MM.1S (cell line): ENCODE measurements around the gene SLX4IP.

Experiments used
- DNase-seq: peaks from one replicate; pipeline ENCODE4 v3.0.0-alpha.2; 2015
- H2AFZ ChIP-seq: fragments of 300-600 bp; sonication (generic); 2 replicates; pipeline ENCODE4 v1.6.0; 2016; ENCODE audit warnings: antibody characterized with exemption, low read length
- H3F3A ChIP-seq: fragments of 300-600 bp; sonication (generic); 2 replicates; pipeline ENCODE4 v1.6.1; 2016; ENCODE audit warnings: mild to moderate bottlenecking, antibody characterized with exemption, low read length, moderate library complexity, mixed read lengths; ENCODE audit not compliant: insufficient read depth
- H3K27ac ChIP-seq: fragments of 300-600 bp; sonication (generic); 2 replicates; pipeline ENCODE4 v1.5.1; 2016; ENCODE audit warnings: mild to moderate bottlenecking, low read length
- H3K27me3 ChIP-seq: fragments of 300-600 bp; sonication (generic); replicated peaks from 2 replicates; pipeline ENCODE4 v1.6.0; 2016; ENCODE audit warnings: low read length; ENCODE audit not compliant: insufficient read depth
- H3K36me3 ChIP-seq: fragments of 300-600 bp; sonication (generic); replicated peaks from 2 replicates; pipeline ENCODE4 v1.6.1; 2016; ENCODE audit warnings: mild to moderate bottlenecking, low read length, mixed read lengths; ENCODE audit not compliant: insufficient read depth
- H3K4me1 ChIP-seq: fragments of 300-600 bp; sonication (generic); 2 replicates; pipeline ENCODE4 v1.6.1; 2016; ENCODE audit warnings: low read length, mixed read lengths
- H3K4me2 ChIP-seq: fragments of 300-600 bp; sonication (generic); 2 replicates; pipeline ENCODE4 v1.6.0; 2016; ENCODE audit warnings: low read depth, low read length
- H3K4me3 ChIP-seq: fragments of 300-600 bp; sonication (generic); 2 replicates; pipeline ENCODE4 v1.5.1; 2016; ENCODE audit warnings: low read length, mixed read lengths
- H3K79me2 ChIP-seq: fragments of 300-600 bp; sonication (generic); 2 replicates; pipeline ENCODE4 v1.6.1; 2016; ENCODE audit warnings: mixed run types, low read length, mixed read lengths
- H3K9ac ChIP-seq: fragments of 300-600 bp; sonication (generic); 2 replicates; pipeline ENCODE4 v1.6.1; 2016; ENCODE audit warnings: low read length, mixed read lengths
- H3K9me2 ChIP-seq: fragments of 300-600 bp; sonication (generic); replicated peaks from 2 replicates; pipeline ENCODE4 v1.6.1; 2016; ENCODE audit warnings: mild to moderate bottlenecking, low read length, mixed read lengths; ENCODE audit not compliant: insufficient read depth
- H3K9me3 ChIP-seq: fragments of 300-600 bp; sonication (generic); replicated peaks from 2 replicates; pipeline ENCODE4 v1.6.1; 2016; ENCODE audit warnings: mild to moderate bottlenecking, low read length, mixed read lengths; ENCODE audit not compliant: insufficient read depth
- H4K20me1 ChIP-seq: fragments of 300-600 bp; sonication (generic); 2 replicates; pipeline ENCODE4 v1.6.1; 2016; ENCODE audit warnings: mild to moderate bottlenecking, low read length, moderate library complexity, mixed read lengths; ENCODE audit not compliant: insufficient read depth
- EZH2 ChIP-seq: fragments of 300-600 bp; sonication (generic); optimal IDR thresholded peaks from 2 replicates; pipeline ENCODE3; 2017; ENCODE audit warnings: low read depth, mild to moderate bottlenecking, antibody characterized with exemption, low read length, mixed read lengths
- EZH2phosphoT487 ChIP-seq: fragments of 300-600 bp; sonication (generic); IDR thresholded peaks from 2 replicates; pipeline ENCODE4 v1.6.1; 2018; ENCODE audit warnings: antibody characterized with exemption, low read length
- TF ChIP-seq, protein P1 (sequence below): fragments of 300-600 bp; sonication (generic); IDR thresholded peaks from 2 replicates; pipeline ENCODE4 v1.5.1; 2016; ENCODE audit warnings: antibody characterized with exemption, low read length, mixed read lengths

SLX4IP gene

DNA sequence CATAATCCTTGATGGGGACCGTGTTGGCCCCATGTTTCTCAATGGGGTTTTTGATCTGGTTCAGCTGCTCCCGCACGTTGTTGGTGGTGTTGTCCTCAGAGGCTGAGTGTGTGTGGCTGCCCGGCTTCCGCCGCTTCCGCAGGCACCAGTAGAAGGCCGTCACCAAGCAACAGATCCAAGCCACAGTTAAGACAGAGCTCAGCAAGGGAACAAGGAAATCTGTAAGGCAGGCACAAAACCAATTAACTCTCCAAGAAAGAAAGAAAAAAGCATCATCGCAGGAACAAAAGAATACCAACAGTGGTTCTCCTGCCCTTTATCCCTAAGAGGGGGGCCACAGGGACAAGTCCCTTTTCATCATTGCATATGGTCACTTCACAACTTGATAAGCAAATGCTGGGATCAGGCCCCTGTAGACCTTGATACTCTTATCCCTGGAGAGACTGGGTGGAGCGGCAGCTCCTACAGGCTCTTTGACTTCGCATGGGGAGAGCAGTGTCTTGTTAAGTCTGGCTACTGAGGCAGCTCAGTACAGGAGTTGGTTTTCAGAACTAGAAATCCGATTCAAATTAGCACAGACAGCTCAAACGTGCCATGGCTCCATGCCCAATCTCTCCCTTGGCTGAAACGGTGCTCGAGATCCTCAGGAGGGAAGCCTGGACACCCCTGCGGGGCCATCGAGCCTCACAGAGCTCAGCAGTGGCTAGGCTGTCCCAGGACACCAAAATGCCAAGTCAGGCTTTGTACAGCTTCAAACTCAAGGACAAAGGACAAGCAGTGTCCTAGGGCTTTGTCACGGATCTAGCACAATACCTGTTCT is 204.8 kb downstream of the SLX4IP start:
- Histone ChIP-seq H3K79me2 (no peaks in the 10 kb centered on the region), H3K4me1 (peaks cover 5% of the 10 kb centered on the region; the same call in 1 of the 2 replicates), H3K4me2 (no peak overlapping the region), H2AFZ (no peak overlapping the region), H3K27me3 (no peaks in the 10 kb centered on the region), H3K4me3 (no peak overlapping the region), H3K9me3 (no peaks in the 10 kb centered on the region), H4K20me1 (no peaks in the 10 kb centered on the region), H3K9me2 (no peaks in the 10 kb centered on the region), H3K27ac (no peak overlapping the region), H3F3A (no peaks in the 10 kb centered on the region), H3K9ac (no peak overlapping the region), H3K36me3 (no peaks in the 10 kb centered on the region)
- TF ChIP-seq, protein P1, sequence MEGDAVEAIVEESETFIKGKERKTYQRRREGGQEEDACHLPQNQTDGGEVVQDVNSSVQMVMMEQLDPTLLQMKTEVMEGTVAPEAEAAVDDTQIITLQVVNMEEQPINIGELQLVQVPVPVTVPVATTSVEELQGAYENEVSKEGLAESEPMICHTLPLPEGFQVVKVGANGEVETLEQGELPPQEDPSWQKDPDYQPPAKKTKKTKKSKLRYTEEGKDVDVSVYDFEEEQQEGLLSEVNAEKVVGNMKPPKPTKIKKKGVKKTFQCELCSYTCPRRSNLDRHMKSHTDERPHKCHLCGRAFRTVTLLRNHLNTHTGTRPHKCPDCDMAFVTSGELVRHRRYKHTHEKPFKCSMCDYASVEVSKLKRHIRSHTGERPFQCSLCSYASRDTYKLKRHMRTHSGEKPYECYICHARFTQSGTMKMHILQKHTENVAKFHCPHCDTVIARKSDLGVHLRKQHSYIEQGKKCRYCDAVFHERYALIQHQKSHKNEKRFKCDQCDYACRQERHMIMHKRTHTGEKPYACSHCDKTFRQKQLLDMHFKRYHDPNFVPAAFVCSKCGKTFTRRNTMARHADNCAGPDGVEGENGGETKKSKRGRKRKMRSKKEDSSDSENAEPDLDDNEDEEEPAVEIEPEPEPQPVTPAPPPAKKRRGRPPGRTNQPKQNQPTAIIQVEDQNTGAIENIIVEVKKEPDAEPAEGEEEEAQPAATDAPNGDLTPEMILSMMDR = no peak
- TF ChIP-seq EZH2phosphoT487 = no peak
- TF ChIP-seq EZH2 = no peak
- DNase-seq = no peak

DNA sequence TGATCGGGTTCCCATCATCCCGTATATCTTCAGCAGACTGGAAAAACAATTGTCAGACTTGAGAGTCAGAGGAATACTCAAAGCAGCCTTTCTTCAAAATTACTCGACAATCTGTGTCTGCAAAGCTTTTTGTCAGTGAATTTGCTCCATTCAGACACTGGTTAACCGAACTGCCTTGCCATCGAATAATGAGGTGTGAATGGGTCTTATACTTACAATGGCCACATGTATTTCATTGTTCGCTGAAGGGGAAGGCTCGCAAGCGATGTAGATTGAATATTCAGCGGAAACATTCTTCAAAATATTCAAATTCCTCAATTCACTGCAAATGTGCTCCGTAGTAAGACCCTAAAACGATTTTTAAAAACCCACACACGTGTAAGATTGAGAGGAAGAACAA is 205.8 kb downstream of the SLX4IP start:
- no peaks in the 10 kb centered on the region for H3F3A ChIP-seq
- H3K79me2 ChIP-seq = no peaks in the 10 kb centered on the region
- TF ChIP-seq, protein P1 = no peak
- TF ChIP-seq EZH2phosphoT487 = no peak
- no peak for TF ChIP-seq EZH2
- peaks cover 6% of the 10 kb centered on the region; the same call in 1 of the 2 replicates for H3K4me1 ChIP-seq
- H3K9me3 ChIP-seq = no peaks in the 10 kb centered on the region
- H3K4me3 ChIP-seq = no peak overlapping the region
- H3K9me2 ChIP-seq = no peaks in the 10 kb centered on the region
- no peaks in the 10 kb centered on the region for H3K27me3 ChIP-seq
- H3K9ac ChIP-seq = no peak overlapping the region
- H3K27ac ChIP-seq = no peak overlapping the region
- DNase-seq = no peak
- H3K4me2 ChIP-seq = no peak overlapping the region
- H2AFZ ChIP-seq = no peak overlapping the region
- H3K36me3 ChIP-seq = peaks cover 4% of the 10 kb centered on the region; the same call in 1 of the 2 replicates
- no peaks in the 10 kb centered on the region for H4K20me1 ChIP-seq

DNA sequence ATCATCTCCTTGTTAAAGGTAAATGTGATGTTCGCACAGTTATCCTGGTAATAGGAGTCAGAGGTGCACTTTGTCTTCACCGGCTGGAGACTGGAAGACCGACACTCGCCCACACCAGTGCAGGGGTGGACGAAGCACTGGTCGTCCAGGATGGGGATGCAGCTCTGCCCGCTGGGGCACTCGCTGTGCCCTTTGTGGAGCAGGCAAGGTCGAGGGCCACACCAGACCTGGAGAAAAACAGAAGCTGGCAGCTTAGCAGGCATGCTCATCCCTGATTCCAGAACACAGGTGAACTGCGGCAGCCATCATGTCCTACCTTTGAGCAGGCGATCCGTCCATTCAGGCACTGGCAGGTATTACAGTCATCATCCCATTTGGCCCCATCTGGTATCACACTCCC is 206.4 kb downstream of the SLX4IP start:
- Histone ChIP-seq H3F3A (no peaks in the 10 kb centered on the region), H3K9me2 (no peaks in the 10 kb centered on the region), H3K4me1 (peaks cover 6% of the 10 kb centered on the region; the same call in 1 of the 2 replicates), H3K4me3 (no peak overlapping the region), H3K9ac (no peak overlapping the region), H2AFZ (no peak overlapping the region), H4K20me1 (no peaks in the 10 kb centered on the region), H3K27ac (no peak overlapping the region), H3K4me2 (no peak overlapping the region), H3K9me3 (no peaks in the 10 kb centered on the region), H3K36me3 (peaks cover 4% of the 10 kb centered on the region; the same call in 1 of the 2 replicates), H3K27me3 (no peaks in the 10 kb centered on the region), H3K79me2 (no peaks in the 10 kb centered on the region)
- TF ChIP-seq, protein P1 = no peak
- TF ChIP-seq EZH2 = no peak
- no peak for TF ChIP-seq EZH2phosphoT487
- DNase-seq = no peak
